CD4-positive, alpha-beta T cell (primary cell): ENCODE results near the gene HIVEP3. TPM values are rescaled to one million over a fixed set of nuclear protein-coding genes. Genes with fewer than 3 reads are reported as not detected.

ENCODE experiments used
- ATAC-seq: fragments of 200-7000 bp; cut with Tn5 transposase; one replicate; pipeline ENCODE4 v1.10.0; 2022; ENCODE audit warnings: mild to moderate bottlenecking; ENCODE audit not compliant: poor library complexity
- CTCF ChIA-PET: fragments of 350-600 bp; sonication (Branson Sonifier 250); formaldehyde crosslinking; loops from one replicate; lab custom pipeline; 2021; ENCODE audit warnings: antibody characterized with exemption, inconsistent platforms; lab: Charles Lee
- POLR2A ChIA-PET: fragments of 350-600 bp; sonication (Branson Sonifier 250); formaldehyde crosslinking; loops from one replicate; lab custom pipeline; 2021; ENCODE audit warnings: antibody characterized with exemption, inconsistent platforms; lab: Charles Lee
- DNase-seq, 14 experiments: peaks; one replicate each; pipeline ENCODE4 v3.0.0-alpha.2; 2013 to 2020; ENCODE audit warnings: mixed read lengths in 2 of 14
- H3K27ac ChIP-seq, 2 donors: one replicate each; pipeline versions ENCODE4 v1.5.1 to v1.7.0; 2013; ENCODE audit warnings: low read length in 2 of 2, low read depth in 1 of 2, mild to moderate bottlenecking in 1 of 2
- H3K27me3 ChIP-seq, 2 experiments: 1 replicate in 1 of 2; 2 replicates in 1 of 2; pipeline versions ENCODE4 v1.6.1 to v1.7.0; 2013; ENCODE audit warnings: low read length in 2 of 2, control low read depth in 1 of 2, mild to moderate bottlenecking in 1 of 2, moderate library complexity in 1 of 2; ENCODE audit not compliant: insufficient read depth in 2 of 2, control insufficient read depth in 1 of 2
- H3K36me3 ChIP-seq: one replicate; pipeline ENCODE4 v1.6.1; 2013; ENCODE audit warnings: low read length, control low read depth; ENCODE audit not compliant: insufficient read depth
- H3K4me1 ChIP-seq: one replicate; pipeline ENCODE4 v1.6.1; 2013; ENCODE audit warnings: low read length, control low read depth; ENCODE audit not compliant: insufficient read depth
- H3K4me3 ChIP-seq: one replicate; pipeline ENCODE4 v1.5.1; 2013; ENCODE audit warnings: mild to moderate bottlenecking, low read length, moderate library complexity
- H3K9me3 ChIP-seq, 2 experiments: 1 replicate in 1 of 2; 2 replicates in 1 of 2; pipeline versions ENCODE4 v1.6.1 to v1.7.0; 2013; ENCODE audit warnings: low read length in 2 of 2, mild to moderate bottlenecking in 2 of 2, control low read depth in 1 of 2, moderate library complexity in 1 of 2; ENCODE audit not compliant: control insufficient read depth in 1 of 2, insufficient read depth in 1 of 2
- H3K27ac Mint-ChIP-seq: one replicate; pipeline ENCODE4 v1.8.0; 2020; ENCODE audit warnings: mixed read lengths
- H3K27me3 Mint-ChIP-seq: one replicate; pipeline ENCODE4 v1.8.0; 2021; ENCODE audit warnings: mixed read lengths
- H3K36me3 Mint-ChIP-seq: one replicate; pipeline ENCODE4 v1.8.0; 2021; ENCODE audit warnings: low read depth, mixed read lengths
- H3K4me1 Mint-ChIP-seq: one replicate; pipeline ENCODE4 v1.8.0; 2021; ENCODE audit warnings: low read depth, mixed read lengths
- H3K4me3 Mint-ChIP-seq: one replicate; pipeline ENCODE4 v1.8.0; 2020; ENCODE audit warnings: mild to moderate bottlenecking, mixed read lengths
- H3K9me3 Mint-ChIP-seq: one replicate; pipeline ENCODE4 v1.8.0; 2020; ENCODE audit warnings: mixed read lengths
- CTCF ChIP-seq: fragments of 200-600 bp; IDR thresholded peaks from one replicate; pipeline ENCODE4 v1.8.0; 2022; ENCODE audit warnings: antibody characterized with exemption, mild to moderate bottlenecking
- intact Hi-C, 2 experiments: fragments of 100-400 bp; cut with DNase I in 1 of 2; cut with micrococcal nuclease in 1 of 2; formaldehyde crosslinking; loops; one replicate each; pipeline versions ENCODE4 v1.15.1 to v1.9.0; 2023 to 2025; cut with DNase I, micrococcal nuclease
- total RNA-seq, 174 experiments: library from RNA in 2 of 174; stranded (reverse) in 2 of 174; gene quantifications; one replicate each; pipeline ENCODE4 v1.2.3 and lab custom pipeline; 2021 to 2026

HIVEP3 gene
- total RNA-seq, 2 experiments from 2014 or later: 5.1 to 5.4 TPM

GRCh38 chr1:41777695-41778094 is 141.0 kb downstream of the HIVEP3 start:
- ChIA-PET CTCF (no interaction called here), POLR2A (no interaction called here)
- H3K4me3 Mint-ChIP-seq: no peak overlapping the region
- intact Hi-C loops: no loop called here
- TF ChIP-seq CTCF: no peak
- H3K27me3 ChIP-seq: no peaks in the 10 kb centered on the region
- H3K4me1 Mint-ChIP-seq: no peaks in the 10 kb centered on the region
- no peak for DNase-seq
- H3K4me1 ChIP-seq: no peaks in the 10 kb centered on the region
- H3K4me3 ChIP-seq: no peak overlapping the region
- no peak overlapping the region for H3K27ac Mint-ChIP-seq
- H3K9me3 Mint-ChIP-seq: no peaks in the 10 kb centered on the region
- no peak overlapping the region for H3K27ac ChIP-seq
- H3K36me3 Mint-ChIP-seq: no peaks in the 10 kb centered on the region
- no peaks in the 10 kb centered on the region for H3K9me3 ChIP-seq
- no peaks in the 10 kb centered on the region for H3K36me3 ChIP-seq
- H3K27me3 Mint-ChIP-seq: no peaks in the 10 kb centered on the region
- no peak for ATAC-seq

DNA sequence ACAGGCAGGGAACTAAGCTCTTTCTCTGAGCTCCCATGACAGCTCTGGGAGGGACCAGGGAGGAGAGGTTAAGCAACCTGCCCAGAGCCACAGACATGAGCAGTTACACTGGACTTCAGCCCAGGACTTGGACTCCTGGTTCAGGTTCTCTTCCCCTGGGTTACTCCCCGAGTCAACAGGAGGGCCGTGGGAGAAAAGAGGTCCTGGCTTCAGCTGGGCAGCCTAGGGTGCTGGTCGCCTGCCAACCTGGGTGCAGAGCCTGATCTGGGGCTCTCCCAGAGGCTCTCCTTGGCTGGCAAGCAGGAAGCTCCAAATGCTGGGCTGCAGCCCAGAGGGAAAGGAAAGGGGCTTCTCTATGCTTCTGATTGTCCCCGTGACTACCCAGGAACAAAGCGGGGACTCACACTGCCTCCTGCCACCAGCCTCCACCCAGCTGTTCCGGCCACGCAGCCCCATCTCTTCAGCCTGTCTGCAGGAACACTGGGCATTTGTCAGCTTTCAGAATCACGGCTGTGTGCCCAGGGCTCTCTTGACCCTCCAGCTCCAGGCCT is 141.8 kb downstream of the HIVEP3 start:
- H3K9me3 Mint-ChIP-seq: no peaks in the 10 kb centered on the region
- no peak overlapping the region for H3K4me3 Mint-ChIP-seq
- H3K27ac Mint-ChIP-seq: no peak overlapping the region
- DNase-seq (no peak), ATAC-seq (no peak)
- intact Hi-C loops: no loop called here
- Histone ChIP-seq H3K4me1 (peaks cover 3% of the 10 kb centered on the region), H3K27ac (no peak overlapping the region), H3K27me3 (no peaks in the 10 kb centered on the region), H3K9me3 (no peaks in the 10 kb centered on the region), H3K4me3 (no peak overlapping the region), H3K36me3 (no peaks in the 10 kb centered on the region)
- no peak for TF ChIP-seq CTCF
- H3K36me3 Mint-ChIP-seq: no peaks in the 10 kb centered on the region
- POLR2A ChIA-PET: no interaction called here
- no peaks in the 10 kb centered on the region for H3K4me1 Mint-ChIP-seq
- H3K27me3 Mint-ChIP-seq: no peaks in the 10 kb centered on the region
- CTCF ChIA-PET: no interaction called here

- H3K36me3 Mint-ChIP-seq: no peaks in the 10 kb centered on the region
Measured at GRCh38 chr1:41775956-41776585, 142.7 kb downstream of the HIVEP3 start.

More at GRCh38 chr1:41775956-41776585, 142.7 kb downstream of the HIVEP3 start:
- ChIA-PET POLR2A (no interaction called here), CTCF (no interaction called here)
- Mint-ChIP-seq H3K27ac (no peak overlapping the region), H3K9me3 (no peaks in the 10 kb centered on the region), H3K4me1 (no peaks in the 10 kb centered on the region), H3K27me3 (no peaks in the 10 kb centered on the region), H3K4me3 (no peak overlapping the region)
- no peaks in the 10 kb centered on the region for H3K36me3 ChIP-seq
- no peak overlapping the region for H3K27ac ChIP-seq
- DNase-seq (no peak), ATAC-seq (no peak)
- no peaks in the 10 kb centered on the region for H3K9me3 ChIP-seq
- intact Hi-C loops: no loop called here
- no peaks in the 10 kb centered on the region for H3K27me3 ChIP-seq
- TF ChIP-seq CTCF: no peak
- no peak overlapping the region for H3K4me3 ChIP-seq
- peaks cover 4% of the 10 kb centered on the region for H3K4me1 ChIP-seq
